ENCODE data around the gene JUND.
A peak's percentile ranks its signal among the peaks of the same experiment; 100 is the strongest.

The JUND gene

GRCh38 chr19:18251587-18252369, 29.6 kb downstream of the JUND start:
- DNase-seq (ENCODE audit: insufficient read length) (peak; percentile 72), FAIRE-seq (peak; percentile 95)
- TF ChIP-seq POLR2A (IDR thresholded peaks at IDR 0.05; ENCODE audit: low read depth, low read length), result no peak
- TF ChIP-seq POLR2AphosphoS5 (IDR thresholded peaks at IDR 0.05; ENCODE audit: low read depth, low read length), result no peak
- no peak for TF ChIP-seq TAF1 (IDR thresholded peaks at IDR 0.05; ENCODE audit: borderline replicate concordance, low read depth, low read length)

GRCh38 chr19:18249834-18250233, 31.6 kb downstream of the JUND start:
- FAIRE-seq (no peak), DNase-seq (ENCODE audit: insufficient read length) (no peak)
- TF ChIP-seq POLR2AphosphoS5 (IDR thresholded peaks at IDR 0.05; ENCODE audit: low read depth, low read length) (no peak), POLR2A (IDR thresholded peaks at IDR 0.05; ENCODE audit: low read depth, low read length) (no peak), TAF1 (IDR thresholded peaks at IDR 0.05; ENCODE audit: borderline replicate concordance, low read depth, low read length) (no peak)

- DNase-seq (ENCODE audit: insufficient read length), result no peak
- no peak for TF ChIP-seq POLR2A (IDR thresholded peaks at IDR 0.05; ENCODE audit: low read depth, low read length)
- no peak for TF ChIP-seq TAF1 (IDR thresholded peaks at IDR 0.05; ENCODE audit: borderline replicate concordance, low read depth, low read length)
- no peak for TF ChIP-seq POLR2AphosphoS5 (IDR thresholded peaks at IDR 0.05; ENCODE audit: low read depth, low read length)
- FAIRE-seq, result no peak
Measured at GRCh38 chr19:18245297-18245696, 36.1 kb downstream of the JUND start.

- TF ChIP-seq POLR2A (IDR thresholded peaks at IDR 0.05; ENCODE audit: low read depth, low read length), result no peak
- no peak for TF ChIP-seq POLR2AphosphoS5 (IDR thresholded peaks at IDR 0.05; ENCODE audit: low read depth, low read length)
- no peak for TF ChIP-seq TAF1 (IDR thresholded peaks at IDR 0.05; ENCODE audit: borderline replicate concordance, low read depth, low read length)
- no peak for FAIRE-seq
- DNase-seq (ENCODE audit: insufficient read length), result no peak
Measured at GRCh38 chr19:18239303-18239702, 42.1 kb downstream of the JUND start.

GRCh38 chr19:18234194-18234593, 47.2 kb downstream of the JUND start:
- FAIRE-seq (no peak), DNase-seq (ENCODE audit: insufficient read length) (no peak)
- TF ChIP-seq POLR2A (IDR thresholded peaks at IDR 0.05; ENCODE audit: low read depth, low read length) (no peak), POLR2AphosphoS5 (IDR thresholded peaks at IDR 0.05; ENCODE audit: low read depth, low read length) (no peak), TAF1 (IDR thresholded peaks at IDR 0.05; ENCODE audit: borderline replicate concordance, low read depth, low read length) (no peak)

GRCh38 chr19:18233224-18233825, 48.1 kb downstream of the JUND start:
- peak; percentile 69 for DNase-seq (ENCODE audit: insufficient read length)

GRCh38 chr19:18232540-18233223, 48.7 kb downstream of the JUND start:
- TF ChIP-seq POLR2AphosphoS5 (IDR thresholded peaks at IDR 0.05; ENCODE audit: low read depth, low read length) (no peak), TAF1 (IDR thresholded peaks at IDR 0.05; ENCODE audit: borderline replicate concordance, low read depth, low read length) (no peak), POLR2A (IDR thresholded peaks at IDR 0.05; ENCODE audit: low read depth, low read length) (no peak)
- FAIRE-seq (no peak), DNase-seq (ENCODE audit: insufficient read length) (no peak)

More at GRCh38 chr19:18233224-18233825, 48.1 kb downstream of the JUND start:
- FAIRE-seq, result no peak
- TF ChIP-seq TAF1 (IDR thresholded peaks at IDR 0.05; ENCODE audit: borderline replicate concordance, low read depth, low read length) (no peak), POLR2A (IDR thresholded peaks at IDR 0.05; ENCODE audit: low read depth, low read length) (no peak), POLR2AphosphoS5 (IDR thresholded peaks at IDR 0.05; ENCODE audit: low read depth, low read length) (no peak)

GRCh38 chr19:18231775-18232174, 49.6 kb downstream of the JUND start:
- DNase-seq (ENCODE audit: insufficient read length) (no peak), FAIRE-seq (no peak)
- TF ChIP-seq POLR2A (IDR thresholded peaks at IDR 0.05; ENCODE audit: low read depth, low read length), result no peak
- no peak for TF ChIP-seq TAF1 (IDR thresholded peaks at IDR 0.05; ENCODE audit: borderline replicate concordance, low read depth, low read length)
- TF ChIP-seq POLR2AphosphoS5 (IDR thresholded peaks at IDR 0.05; ENCODE audit: low read depth, low read length), result no peak

GRCh38 chr19:18230941-18231734, 50.3 kb downstream of the JUND start:
- TF ChIP-seq TAF1 (IDR thresholded peaks at IDR 0.05; ENCODE audit: borderline replicate concordance, low read depth, low read length), result no peak
- no peak for TF ChIP-seq POLR2AphosphoS5 (IDR thresholded peaks at IDR 0.05; ENCODE audit: low read depth, low read length)
- no peak for TF ChIP-seq POLR2A (IDR thresholded peaks at IDR 0.05; ENCODE audit: low read depth, low read length)
- FAIRE-seq (no peak), DNase-seq (ENCODE audit: insufficient read length) (no peak)

GRCh38 chr19:18229915-18230314, 51.5 kb downstream of the JUND start:
- DNase-seq (ENCODE audit: insufficient read length), result no peak
- TF ChIP-seq POLR2AphosphoS5 (IDR thresholded peaks at IDR 0.05; ENCODE audit: low read depth, low read length) (no peak), TAF1 (IDR thresholded peaks at IDR 0.05; ENCODE audit: borderline replicate concordance, low read depth, low read length) (no peak), POLR2A (IDR thresholded peaks at IDR 0.05; ENCODE audit: low read depth, low read length) (no peak)
- no peak for FAIRE-seq

All from GM12892 (cell line).